Measurements from ENCODE around the gene PCSK1N.
A peak's percentile ranks its signal among the peaks of the same experiment; 100 is the strongest.
"Not testable (repeated sequence)": the region's sequence is repeated elsewhere in the genome, so short reads cannot be mapped to it uniquely, and the experiment has no call there.

The PCSK1N gene

GRCh38 chrX:48835524-48836329 is at the start of gene PCSK1N:
TSS of gene PCSK1N (minus strand) at chrX:48835610. CDS start at chrX:48835532, 78 bp downstream.
- DNase-seq (ENCODE audit: low read depth) = no peak

GRCh38 chrX:48883729-48884128 is 48.3 kb upstream of the PCSK1N start:
- no peak for DNase-seq (ENCODE audit: low read depth)

GRCh38 chrX:48876944-48877343 is 41.5 kb upstream of the PCSK1N start:
- not testable (repeated sequence) for DNase-seq (ENCODE audit: low read depth)

- not testable (repeated sequence) for DNase-seq (ENCODE audit: low read depth)
Observed at GRCh38 chrX:48872017-48872416, 36.6 kb upstream of the PCSK1N start.

- peak; percentile 49 for DNase-seq (ENCODE audit: low read depth)
Observed at GRCh38 chrX:48864210-48864609, 28.8 kb upstream of the PCSK1N start.

- DNase-seq (ENCODE audit: low read depth) = peak; percentile 30
Observed at GRCh38 chrX:48854898-48855297, 19.5 kb upstream of the PCSK1N start.

GRCh38 chrX:48854121-48854804 is 18.9 kb upstream of the PCSK1N start:
- DNase-seq (ENCODE audit: low read depth) = not testable (repeated sequence)

- DNase-seq (ENCODE audit: low read depth) = not testable (repeated sequence)
Observed at GRCh38 chrX:48853494-48853893, 18.1 kb upstream of the PCSK1N start.

GRCh38 chrX:48852857-48853256 is 17.4 kb upstream of the PCSK1N start:
- no peak for DNase-seq (ENCODE audit: low read depth)

- DNase-seq (ENCODE audit: low read depth) = no peak
Observed at GRCh38 chrX:48848847-48849246, 13.4 kb upstream of the PCSK1N start.

GRCh38 chrX:48839686-48840085 is 4.3 kb upstream of the PCSK1N start:
- DNase-seq (ENCODE audit: low read depth) = no peak

GRCh38 chrX:48834383-48834709 is 1.1 kb downstream of the PCSK1N start:
- no peak for DNase-seq (ENCODE audit: low read depth)

- DNase-seq (ENCODE audit: low read depth) = peak; percentile 6
Observed at GRCh38 chrX:48833542-48834138, 1.8 kb downstream of the PCSK1N start.

- no peak for DNase-seq (ENCODE audit: low read depth)
Observed at GRCh38 chrX:48831909-48832291, 3.5 kb downstream of the PCSK1N start.

GRCh38 chrX:48831136-48831908 is 4.1 kb downstream of the PCSK1N start:
- DNase-seq (ENCODE audit: low read depth) = no peak

- DNase-seq (ENCODE audit: low read depth) = no peak
Observed at GRCh38 chrX:48829016-48829735, 6.2 kb downstream of the PCSK1N start.

GRCh38 chrX:48827654-48827968 is 7.8 kb downstream of the PCSK1N start:
- DNase-seq (ENCODE audit: low read depth) = no peak

- DNase-seq (ENCODE audit: low read depth) = no peak
Observed at GRCh38 chrX:48826876-48827653, 8.3 kb downstream of the PCSK1N start.

GRCh38 chrX:48826135-48826875 is 9.1 kb downstream of the PCSK1N start, which contains the start of gene ERAS:
TSS of gene ERAS (plus strand) at chrX:48826513. CDS start at chrX:48829124, 2,611 bp downstream.
- DNase-seq (ENCODE audit: low read depth) = no peak

GRCh38 chrX:48824066-48824465 is 11.3 kb downstream of the PCSK1N start:
- DNase-seq (ENCODE audit: low read depth) = no peak

All from EH (cell line).